ENCODE results near the gene NABP1. TPM values are rescaled to one million over a fixed set of nuclear protein-coding genes. Genes with fewer than 3 reads are reported as not detected.

Gene NABP1
- total RNA-seq, 1 donor from 2014 or later = 48.6 TPM

DNA sequence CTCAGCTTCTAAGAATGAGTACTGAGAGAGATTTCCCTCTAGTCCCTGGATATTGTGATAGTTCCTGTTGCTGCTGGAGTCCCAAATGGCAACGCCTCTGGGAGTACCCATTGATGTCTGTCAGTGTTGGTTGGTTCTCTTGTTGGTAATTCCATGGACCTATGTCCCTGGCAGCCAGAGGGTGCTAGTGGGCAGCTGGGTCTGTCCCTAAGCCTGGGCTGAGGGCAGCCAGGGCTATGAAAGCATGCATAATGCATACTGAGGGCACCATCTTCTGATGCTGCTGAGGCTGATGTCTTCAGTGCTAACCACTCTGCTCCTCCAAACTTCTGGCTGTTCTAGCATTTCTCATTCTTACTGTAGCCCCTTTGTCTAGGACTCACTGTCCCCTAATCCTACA lies 35.9 kb downstream of the NABP1 start:
- intact Hi-C loops (cut with DNase I) = no loop called here
- peak; percentile 45 for DNase-seq
- Histone ChIP-seq H3K9me3 (no peaks in the 10 kb centered on the region), H3K27me3 (ENCODE audit: low read depth) (no peaks in the 10 kb centered on the region), H3K4me3 (no peak overlapping the region), H3K4me1 (no peaks in the 10 kb centered on the region), H3K27ac (no peak overlapping the region), H3K36me3 (no peaks in the 10 kb centered on the region)
- TF ChIP-seq CTCF (IDR thresholded peaks at IDR 0.05) = no peak
- ATAC-seq = peak in 1 of 2 donors; percentile 54

DNA sequence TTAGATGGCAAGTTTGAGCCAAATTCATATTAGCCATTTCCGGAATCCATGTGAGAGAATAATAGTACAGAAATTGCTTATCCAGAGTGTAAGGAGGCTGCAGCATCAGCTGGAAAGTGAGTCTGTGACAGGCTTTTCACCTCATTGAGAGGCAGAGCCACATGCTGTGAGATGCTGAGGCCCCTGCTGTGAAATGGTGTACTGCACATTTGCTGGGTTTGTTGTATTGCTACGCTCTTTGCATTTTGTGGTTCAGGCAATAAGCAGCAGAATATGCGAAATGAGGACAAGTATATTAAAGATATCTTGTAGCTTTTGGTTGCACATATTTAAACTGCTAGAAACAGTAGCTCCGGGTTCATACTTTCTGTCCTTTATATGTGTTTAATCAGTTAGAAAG lies 37.0 kb downstream of the NABP1 start:
- no peaks in the 10 kb centered on the region for H3K36me3 ChIP-seq
- no peak for TF ChIP-seq CTCF (IDR thresholded peaks at IDR 0.05)
- ATAC-seq = no peak

GRCh38 chr2:191715471-191715870 lies 37.5 kb downstream of the NABP1 start:
- H3K4me3 ChIP-seq = no peak overlapping the region
- no peak for DNase-seq
- intact Hi-C loops (cut with DNase I) = no loop called here
- TF ChIP-seq CTCF (IDR thresholded peaks at IDR 0.05) = no peak
- ATAC-seq = no peak
- no peaks in the 10 kb centered on the region for H3K9me3 ChIP-seq
- no peaks in the 10 kb centered on the region for H3K27me3 ChIP-seq (ENCODE audit: low read depth)
- H3K4me1 ChIP-seq = no peaks in the 10 kb centered on the region
- H3K36me3 ChIP-seq = no peaks in the 10 kb centered on the region
- no peak overlapping the region for H3K27ac ChIP-seq

More for the DNA sequence above, 37.0 kb downstream of the NABP1 start:
- DNase-seq = no peak
- H3K4me3 ChIP-seq = no peak overlapping the region
- no peak overlapping the region for H3K27ac ChIP-seq
- no peaks in the 10 kb centered on the region for H3K27me3 ChIP-seq (ENCODE audit: low read depth)
- no peaks in the 10 kb centered on the region for H3K9me3 ChIP-seq
- H3K4me1 ChIP-seq = no peaks in the 10 kb centered on the region
- intact Hi-C loops (cut with DNase I) = no loop called here

GRCh38 chr2:191719261-191719660 lies 41.3 kb downstream of the NABP1 start:
- H3K9me3 ChIP-seq = no peaks in the 10 kb centered on the region
- no peak overlapping the region for H3K27ac ChIP-seq
- DNase-seq (no peak), ATAC-seq (no peak)
- H3K27me3 ChIP-seq (ENCODE audit: low read depth) = no peaks in the 10 kb centered on the region
- no peaks in the 10 kb centered on the region for H3K36me3 ChIP-seq
- intact Hi-C loops (cut with DNase I) = no loop called here
- H3K4me1 ChIP-seq = no peaks in the 10 kb centered on the region
- TF ChIP-seq CTCF (IDR thresholded peaks at IDR 0.05) = no peak
- no peak overlapping the region for H3K4me3 ChIP-seq

GRCh38 chr2:191719938-191720337 lies 42.0 kb downstream of the NABP1 start:
- TF ChIP-seq CTCF (IDR thresholded peaks at IDR 0.05) = no peak
- intact Hi-C loops (cut with DNase I) = no loop called here
- ATAC-seq (no peak), DNase-seq (no peak)
- H3K4me3 ChIP-seq = no peak overlapping the region
- no peaks in the 10 kb centered on the region for H3K27me3 ChIP-seq (ENCODE audit: low read depth)
- no peaks in the 10 kb centered on the region for H3K36me3 ChIP-seq
- no peaks in the 10 kb centered on the region for H3K4me1 ChIP-seq
- no peak overlapping the region for H3K27ac ChIP-seq
- H3K9me3 ChIP-seq = no peaks in the 10 kb centered on the region

DNA sequence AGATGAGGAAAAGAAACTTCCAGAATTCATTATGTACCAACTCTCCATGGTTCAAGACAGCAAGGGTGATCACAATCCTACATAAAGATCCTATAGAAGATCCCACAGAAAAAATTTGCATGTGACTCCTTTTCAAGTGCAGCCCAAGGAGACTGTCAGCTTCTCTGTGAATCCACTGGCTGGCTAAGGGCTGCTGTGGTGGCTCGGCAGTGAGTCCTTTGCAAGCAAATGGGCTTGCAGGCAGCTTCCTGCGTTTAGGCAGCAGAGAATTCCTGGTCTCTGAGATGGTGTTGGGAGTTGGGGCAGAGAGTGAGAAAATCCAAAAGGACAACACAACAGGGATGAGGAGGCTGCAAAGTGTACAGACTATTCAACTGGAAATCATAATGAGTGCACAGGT lies 43.4 kb downstream of the NABP1 start:
- no peaks in the 10 kb centered on the region for H3K9me3 ChIP-seq
- intact Hi-C loops (cut with DNase I) = no loop called here
- H3K27me3 ChIP-seq (ENCODE audit: low read depth) = no peaks in the 10 kb centered on the region
- no peak for TF ChIP-seq CTCF (IDR thresholded peaks at IDR 0.05)
- no peak overlapping the region for H3K4me3 ChIP-seq
- DNase-seq = no peak
- no peak for ATAC-seq
- no peaks in the 10 kb centered on the region for H3K36me3 ChIP-seq
- H3K4me1 ChIP-seq = no peaks in the 10 kb centered on the region
- no peak overlapping the region for H3K27ac ChIP-seq

Data from lower lobe of right lung (tissue), 2 donors.